ENCODE measurements around the gene TLN1. TPM values are rescaled to one million over a fixed set of nuclear protein-coding genes. Genes with fewer than 3 reads are reported as not detected.

Gene TLN1
- total RNA-seq, 1 donor from 2014 or later, result 252 TPM

- DNase-seq (no peak), ATAC-seq (ENCODE audit: poor library complexity) (no peak)
- intact Hi-C loops (cut with DNase I), result loop anchor here (5.0 kb wide), 1 partner anchor 34 kb away; no protein-coding TSS in a partner anchor
These were observed 36.0 kb downstream of the TLN1 start for GRCh38 chr9:35695943-35696401.

DNA sequence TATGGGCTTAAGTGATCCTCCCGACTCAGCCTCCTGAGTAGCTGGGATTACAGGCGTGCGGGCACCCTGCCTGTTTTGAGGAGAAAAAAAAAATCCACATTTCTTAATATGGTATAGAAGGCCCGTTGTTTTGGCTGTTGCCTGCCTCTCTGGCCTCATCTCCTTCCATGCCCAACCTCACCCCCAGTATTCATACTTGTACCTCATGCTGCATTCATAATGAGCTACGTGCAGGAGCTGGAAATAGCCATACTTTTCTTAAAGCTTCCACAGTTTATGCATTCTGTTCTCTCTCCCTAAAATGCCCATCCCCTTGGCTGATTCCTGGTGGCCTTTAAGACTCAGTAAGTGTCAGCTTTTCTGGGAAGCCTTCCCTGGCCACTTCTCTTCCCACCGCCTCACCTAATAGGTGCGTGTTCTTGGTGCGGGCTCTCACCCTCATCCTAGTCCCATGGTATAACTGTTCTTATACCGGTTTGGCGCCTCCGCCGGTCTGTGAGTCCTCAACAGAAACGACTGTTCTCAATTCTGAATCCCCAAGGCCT, 40.2 kb downstream of the TLN1 start:
- DNase-seq (no peak), ATAC-seq (ENCODE audit: poor library complexity) (no peak)
- intact Hi-C loops (cut with DNase I), result loop anchor here (5.0 kb wide), 1 partner anchor 35 kb away; no protein-coding TSS in a partner anchor

GRCh38 chr9:35691334-35691650, 40.7 kb downstream of the TLN1 start:
- ATAC-seq (ENCODE audit: poor library complexity), result no peak
- intact Hi-C loops (cut with DNase I), result loop anchor here (5.0 kb wide), 1 partner anchor 36 kb away; no protein-coding TSS in a partner anchor

DNA sequence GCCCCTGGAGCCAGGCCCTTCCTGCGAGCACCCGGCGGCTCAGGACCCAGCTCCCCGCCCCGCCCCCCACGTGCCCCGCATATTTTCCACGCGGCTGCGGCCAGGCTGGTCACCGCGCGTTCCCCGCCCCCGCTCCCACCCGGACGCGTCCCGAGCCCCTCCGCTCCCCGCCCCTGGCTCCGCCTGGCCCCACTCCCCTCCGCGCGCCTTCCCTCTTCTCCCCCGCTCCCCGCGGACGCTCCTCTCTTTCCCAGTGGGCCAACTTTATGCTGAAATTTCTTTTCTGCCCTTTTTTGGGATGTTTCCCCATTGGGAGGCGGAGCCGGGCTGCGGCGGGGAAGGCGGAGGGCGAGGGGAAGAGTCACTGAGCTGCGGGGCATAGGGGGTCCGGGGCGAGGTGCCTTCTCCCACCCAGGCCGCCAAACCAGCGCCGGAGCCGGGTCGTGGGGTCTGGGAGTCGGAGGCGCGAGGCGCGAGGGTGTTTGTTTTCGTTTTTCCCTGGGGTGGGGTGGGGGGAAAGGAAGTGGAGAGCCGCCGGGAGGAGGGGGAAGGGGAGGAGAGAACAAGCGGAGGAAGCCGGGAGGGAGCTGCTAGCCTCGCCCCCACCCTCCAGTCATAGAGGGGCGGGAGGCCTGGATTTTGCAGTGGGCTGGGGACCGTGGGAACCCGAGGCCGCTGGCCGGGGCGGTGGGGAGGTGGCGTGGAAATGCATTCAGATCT, 41.2 kb downstream of the TLN1 start:
- intact Hi-C loops (cut with DNase I), result loop anchor here (5.0 kb wide), 1 partner anchor 37 kb away; no protein-coding TSS in a partner anchor
- peak; percentile 70 for ATAC-seq (ENCODE audit: poor library complexity)
- peak; percentile 89 for DNase-seq

More at GRCh38 chr9:35691334-35691650, 40.7 kb downstream of the TLN1 start:
- no peak for DNase-seq

DNA sequence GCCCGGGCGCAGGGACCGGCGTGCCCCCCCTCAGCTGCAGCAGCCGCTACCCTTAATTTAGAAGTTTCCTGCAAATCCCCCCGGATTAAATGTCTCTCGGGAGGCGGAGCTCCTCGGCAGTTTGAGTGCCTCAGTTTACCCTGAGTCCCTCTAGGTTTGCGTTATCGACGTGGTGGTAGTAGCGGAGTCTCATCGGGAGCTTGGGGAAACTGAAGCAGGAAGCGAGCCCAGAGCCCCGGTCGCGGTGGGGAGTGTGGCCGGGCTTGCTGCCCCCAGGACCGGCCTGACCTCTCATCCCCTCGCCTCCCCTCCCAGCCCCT, 41.7 kb downstream of the TLN1 start:
- intact Hi-C loops (cut with DNase I), result loop anchor here (5.0 kb wide), 1 partner anchor 37 kb away; no protein-coding TSS in a partner anchor
- ATAC-seq (ENCODE audit: poor library complexity), result no peak
- no peak for DNase-seq

GRCh38 chr9:35689542-35690293, 42.3 kb downstream of the TLN1 start, which contains the start of gene TPM2:
TSS of gene TPM2 (minus strand) at chr9:35689925. CDS start at chr9:35689817, 108 bp downstream.
- intact Hi-C loops (cut with DNase I), result loop anchor here (5.0 kb wide), 1 partner anchor 38 kb away; no protein-coding TSS in a partner anchor
- ATAC-seq (ENCODE audit: poor library complexity) (peak; percentile 77), DNase-seq (peak; percentile 85)

GRCh38 chr9:35688558-35689541, 43.1 kb downstream of the TLN1 start:
- no peak for DNase-seq
- ATAC-seq (ENCODE audit: poor library complexity), result no peak
- intact Hi-C loops (cut with DNase I), result no loop called here

DNA sequence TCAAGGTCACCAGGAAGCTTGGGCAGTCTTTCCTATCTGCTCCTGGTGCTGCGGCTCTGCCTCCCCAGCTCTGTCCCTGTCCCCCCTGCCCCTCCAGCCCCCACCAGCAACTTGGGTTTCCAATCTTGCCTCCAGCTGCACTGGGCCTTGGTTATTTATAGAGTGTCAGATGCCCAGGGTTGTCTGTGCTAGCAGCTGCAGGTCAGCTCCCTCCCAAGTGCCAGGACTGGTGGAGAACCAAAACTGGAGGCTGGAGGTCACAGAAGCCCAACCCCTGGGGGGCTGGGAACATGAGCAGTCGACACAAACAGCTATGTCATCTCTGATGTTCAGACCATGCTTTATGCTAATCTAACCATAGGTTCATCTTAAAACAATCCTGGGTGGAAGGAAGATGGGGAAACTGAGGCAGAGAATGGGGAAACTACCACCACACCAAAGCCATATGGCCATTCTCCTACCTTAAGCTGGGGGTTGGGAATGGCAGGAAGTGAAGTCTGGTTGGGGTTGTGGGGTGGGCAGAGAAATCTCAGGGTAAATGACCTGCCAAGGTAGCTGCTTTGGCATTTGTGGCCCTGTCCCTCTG, 43.9 kb downstream of the TLN1 start:
- ATAC-seq (ENCODE audit: poor library complexity) (peak; percentile 0), DNase-seq (no peak)
- intact Hi-C loops (cut with DNase I), result no loop called here

GRCh38 chr9:35687306-35687705, 44.7 kb downstream of the TLN1 start:
- DNase-seq, result no peak
- intact Hi-C loops (cut with DNase I), result no loop called here
- no peak for ATAC-seq (ENCODE audit: poor library complexity)

DNA sequence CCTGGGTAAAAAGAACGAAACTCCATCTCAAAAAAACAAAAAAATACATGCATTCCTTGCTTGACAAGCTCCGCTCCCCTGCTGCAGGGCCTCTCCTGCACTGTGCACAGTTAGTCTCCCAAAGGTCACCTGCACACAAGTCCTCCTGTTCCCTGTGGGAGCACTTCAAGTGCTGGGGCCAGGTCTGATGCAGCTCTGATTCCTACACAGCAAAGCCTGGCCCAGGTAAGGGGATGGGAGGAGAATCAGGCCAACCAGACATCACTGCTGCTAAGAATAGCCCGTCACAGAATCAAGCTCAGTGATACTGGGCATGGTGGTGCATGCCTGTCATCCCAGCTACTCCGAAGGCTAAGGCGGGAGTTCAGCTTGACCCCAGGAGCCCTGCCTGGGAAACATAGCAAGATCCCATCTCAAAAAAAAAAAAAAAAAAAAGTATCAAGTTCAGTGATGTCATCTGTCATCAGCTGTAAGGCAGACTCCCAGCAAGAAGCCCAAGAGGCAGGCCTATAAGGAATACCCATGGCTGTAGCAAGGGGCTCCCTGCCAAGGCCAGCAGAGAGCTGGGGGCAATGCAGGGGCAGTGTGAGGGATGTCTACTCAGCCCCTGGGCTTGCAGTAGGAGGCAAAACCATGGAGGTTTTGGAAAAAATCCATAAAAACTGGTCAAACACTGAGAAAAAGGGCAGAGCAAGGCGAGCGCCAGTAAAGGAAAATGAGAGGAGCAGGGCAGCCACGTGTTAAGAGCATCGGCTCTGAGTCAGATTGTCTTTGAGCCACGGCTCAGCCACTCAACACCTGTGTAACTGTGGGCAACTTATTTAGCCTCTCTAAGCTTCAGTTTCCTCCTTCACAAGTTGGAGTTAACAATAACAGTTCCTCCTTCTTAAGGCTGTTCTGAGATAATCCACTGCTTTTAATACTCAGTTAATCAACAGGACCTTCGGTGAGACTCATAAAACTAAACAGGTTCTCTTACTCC, 45.5 kb downstream of the TLN1 start:
- DNase-seq, result no peak
- intact Hi-C loops (cut with DNase I), result no loop called here
- peak; percentile 25 for ATAC-seq (ENCODE audit: poor library complexity)

DNA sequence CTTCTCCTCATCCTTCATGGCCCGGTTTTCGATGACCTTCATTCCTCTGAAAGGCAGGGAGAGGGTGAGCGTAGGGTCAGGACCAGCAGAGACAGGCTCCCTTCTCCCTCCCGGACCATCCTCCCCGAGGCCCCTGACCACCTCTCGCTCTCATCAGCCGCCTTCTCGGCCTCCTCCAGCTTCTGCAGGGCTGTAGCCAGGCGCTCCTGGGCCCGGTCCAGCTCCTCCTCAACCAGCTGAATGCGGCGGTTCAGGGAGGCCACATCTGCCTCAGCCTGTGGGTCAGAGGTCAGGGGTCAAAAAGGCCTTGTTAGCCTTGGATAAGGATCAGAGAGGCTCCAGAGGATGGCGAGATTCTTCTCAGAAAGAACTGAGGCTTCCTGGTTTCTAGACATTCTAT, 46.5 kb downstream of the TLN1 start:
- no peak for DNase-seq
- intact Hi-C loops (cut with DNase I), result no loop called here
- no peak for ATAC-seq (ENCODE audit: poor library complexity)

DNA sequence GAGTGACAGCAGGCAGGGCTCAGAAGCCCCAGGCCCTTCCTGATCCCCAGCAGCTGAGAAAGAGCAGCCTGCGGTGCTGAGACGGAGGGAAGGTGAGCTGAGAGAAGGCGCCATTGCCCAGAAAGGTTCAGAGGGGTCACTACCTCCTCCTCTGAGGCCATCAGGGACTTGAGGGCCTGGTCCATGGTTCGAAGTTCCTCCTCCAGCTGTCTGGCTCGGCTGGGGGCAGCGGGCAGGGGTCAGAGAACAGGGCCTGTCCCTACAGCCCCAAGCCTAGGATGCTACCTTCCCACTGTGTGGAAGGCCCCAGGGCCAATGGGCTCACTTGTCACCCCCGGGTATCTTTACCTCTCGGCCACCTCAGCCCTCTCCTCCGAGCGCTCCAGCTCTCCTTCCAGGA, 47.1 kb downstream of the TLN1 start:
- intact Hi-C loops (cut with DNase I), result no loop called here
- ATAC-seq (ENCODE audit: poor library complexity), result no peak
- no peak for DNase-seq

DNA sequence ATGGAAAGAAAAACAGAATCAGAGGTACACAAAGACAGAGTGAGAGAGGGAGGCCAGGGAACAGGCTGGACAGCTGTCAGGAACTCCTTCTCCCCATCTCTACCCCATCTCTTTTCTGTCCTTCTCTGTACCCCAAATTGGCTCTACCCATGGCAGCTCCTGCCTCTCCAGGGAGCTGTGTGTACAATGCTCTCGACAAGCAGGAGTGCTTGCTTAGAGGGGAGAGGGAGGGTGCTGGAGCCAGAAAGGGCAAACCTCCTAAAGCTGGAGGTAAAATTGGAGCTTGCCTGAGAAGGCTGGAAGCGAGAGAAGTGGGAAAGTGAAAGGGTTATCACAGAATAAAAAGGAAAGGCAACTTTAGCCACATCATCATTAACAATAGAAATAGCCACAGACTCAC, 48.7 kb downstream of the TLN1 start:
- no peak for ATAC-seq (ENCODE audit: poor library complexity)
- DNase-seq, result no peak
- intact Hi-C loops (cut with DNase I), result no loop called here

DNA sequence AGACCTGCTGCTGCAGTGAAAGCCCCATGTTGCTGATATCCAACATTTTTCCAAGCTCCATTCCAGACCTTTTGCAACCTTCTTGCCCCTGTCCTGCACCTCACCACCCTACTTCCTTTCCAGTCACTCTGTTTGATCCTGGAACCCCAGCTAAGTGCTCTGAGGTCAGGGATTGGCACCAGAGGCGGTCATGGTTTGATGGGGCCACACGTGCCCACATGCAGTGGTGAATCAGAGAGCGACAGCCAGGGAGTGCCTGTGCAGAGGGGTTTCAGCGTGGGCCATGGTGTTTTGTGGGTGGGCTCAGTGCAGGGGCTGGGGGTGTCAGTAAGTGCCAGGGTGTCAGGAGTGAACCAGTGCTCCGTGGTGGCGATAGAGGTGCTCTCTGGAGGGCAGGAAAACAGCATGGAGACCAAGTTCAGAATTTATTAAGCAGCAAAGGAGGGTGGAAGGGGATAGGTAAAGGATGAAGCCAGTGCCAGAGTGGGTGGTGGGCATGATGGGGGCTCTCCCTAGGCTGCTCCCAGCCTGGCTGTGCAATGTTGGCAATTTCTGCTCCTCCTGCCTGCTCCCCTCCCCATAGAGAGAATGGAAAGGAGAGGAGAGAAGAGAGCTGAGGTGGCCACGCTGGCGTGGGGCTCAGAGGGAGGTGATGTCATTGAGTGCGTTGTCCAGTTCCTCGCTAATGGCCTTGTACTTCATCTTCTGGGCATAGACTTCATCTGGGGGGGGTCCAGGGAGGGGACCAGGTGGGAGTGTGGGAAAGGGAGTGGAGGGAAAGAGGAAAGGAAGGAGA, 49.3 kb downstream of the TLN1 start:
- DNase-seq (no peak), ATAC-seq (ENCODE audit: poor library complexity) (no peak)
- intact Hi-C loops (cut with DNase I), result no loop called here

DNA sequence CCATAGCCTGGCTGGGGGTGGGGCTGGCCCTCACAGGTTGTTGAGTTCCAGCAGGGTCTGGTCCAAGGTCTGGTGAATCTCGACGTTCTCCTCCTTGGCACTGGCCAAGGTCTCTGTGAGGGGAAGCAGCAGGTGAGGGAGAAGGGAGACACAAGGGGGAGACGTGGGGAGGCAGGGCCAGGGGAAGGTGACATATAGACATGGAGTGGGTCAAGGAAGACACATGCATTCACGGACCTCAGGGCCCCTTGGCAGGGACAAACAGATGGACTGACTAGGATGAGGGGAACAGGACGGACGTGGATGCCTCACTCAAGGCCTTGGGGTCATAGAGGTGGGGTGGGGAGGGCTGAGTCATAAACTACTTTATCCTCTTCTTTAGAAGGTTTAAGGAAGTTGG, 49.9 kb downstream of the TLN1 start:
- no peak for ATAC-seq (ENCODE audit: poor library complexity)
- intact Hi-C loops (cut with DNase I), result no loop called here
- DNase-seq, result no peak

DNA sequence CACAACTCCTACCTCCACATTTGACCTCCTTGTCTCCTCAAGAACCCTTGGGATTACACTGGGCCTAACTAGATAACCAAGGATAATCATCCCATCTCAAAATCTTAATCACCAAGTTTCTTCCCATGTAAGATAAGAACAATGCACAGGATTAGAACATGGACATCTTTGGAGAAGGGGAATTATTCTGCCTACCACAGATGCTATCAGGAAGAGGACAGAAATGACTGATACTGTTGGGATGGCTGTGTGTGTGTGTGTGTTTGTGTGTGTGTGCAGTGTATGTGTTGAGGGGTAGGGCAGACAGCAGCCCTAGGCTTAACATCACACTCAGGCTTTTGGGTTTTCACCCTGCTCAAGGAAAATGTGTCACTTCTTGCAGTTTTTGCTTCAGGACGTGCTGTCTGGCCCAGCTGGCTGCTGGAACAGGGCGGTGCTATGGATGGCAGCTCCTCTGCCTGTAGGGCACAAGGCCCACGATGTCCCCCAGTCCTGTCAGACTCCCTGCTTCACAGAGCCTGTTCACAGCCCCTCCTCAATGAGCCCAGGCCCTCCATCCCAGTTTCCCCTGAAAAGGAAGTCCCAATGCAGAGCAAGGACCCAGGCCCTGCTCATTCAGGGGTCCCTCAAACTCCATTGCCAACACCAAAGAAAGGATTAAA, 50.5 kb downstream of the TLN1 start:
- DNase-seq, result no peak
- intact Hi-C loops (cut with DNase I), result no loop called here
- no peak for ATAC-seq (ENCODE audit: poor library complexity)

Measured in Right ventricle myocardium superior (tissue), 1 donor.